ENCODE results near the gene OR2A12. TPM values are rescaled to one million over a fixed set of nuclear protein-coding genes. Genes with fewer than 3 reads are reported as not detected.
"Not testable (repeated sequence)": the region's sequence is repeated elsewhere in the genome, so short reads cannot be mapped to it uniquely, and the experiment has no call there.

Gene OR2A12
- total RNA-seq, 1 donor from 2014 or later, result not detected

DNA sequence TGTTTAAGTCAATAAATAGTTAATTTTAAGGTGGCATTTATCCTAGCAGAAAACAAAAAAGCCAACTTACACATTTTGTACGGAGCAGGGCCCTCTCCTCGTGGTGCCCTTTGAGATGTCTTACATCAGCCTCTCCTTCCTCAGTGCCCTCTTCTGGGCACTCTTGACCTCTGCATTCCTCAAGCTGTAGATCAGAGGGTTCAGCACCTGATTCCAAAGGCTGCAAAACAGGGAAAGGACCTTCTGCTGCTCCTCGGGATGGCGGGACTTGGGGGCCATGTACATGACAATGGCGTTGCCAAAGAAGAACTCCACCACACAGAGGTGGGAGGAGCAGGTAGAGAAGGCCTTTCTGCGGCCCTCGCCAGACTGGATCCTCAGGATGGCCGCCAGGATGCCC lies 32.3 kb downstream of the OR2A12 start:
- intact Hi-C loops (cut with DNase I), result no loop called here
- Histone ChIP-seq H3K4me1 (no peaks in the 10 kb centered on the region), H3K9me3 (no peaks in the 10 kb centered on the region), H3K27ac (no peak overlapping the region), H3K36me3 (no peaks in the 10 kb centered on the region), H3K27me3 (ENCODE audit: low read depth) (peaks cover 5% of the 10 kb centered on the region), H3K4me3 (no peak overlapping the region)
- TF ChIP-seq, protein P1, sequence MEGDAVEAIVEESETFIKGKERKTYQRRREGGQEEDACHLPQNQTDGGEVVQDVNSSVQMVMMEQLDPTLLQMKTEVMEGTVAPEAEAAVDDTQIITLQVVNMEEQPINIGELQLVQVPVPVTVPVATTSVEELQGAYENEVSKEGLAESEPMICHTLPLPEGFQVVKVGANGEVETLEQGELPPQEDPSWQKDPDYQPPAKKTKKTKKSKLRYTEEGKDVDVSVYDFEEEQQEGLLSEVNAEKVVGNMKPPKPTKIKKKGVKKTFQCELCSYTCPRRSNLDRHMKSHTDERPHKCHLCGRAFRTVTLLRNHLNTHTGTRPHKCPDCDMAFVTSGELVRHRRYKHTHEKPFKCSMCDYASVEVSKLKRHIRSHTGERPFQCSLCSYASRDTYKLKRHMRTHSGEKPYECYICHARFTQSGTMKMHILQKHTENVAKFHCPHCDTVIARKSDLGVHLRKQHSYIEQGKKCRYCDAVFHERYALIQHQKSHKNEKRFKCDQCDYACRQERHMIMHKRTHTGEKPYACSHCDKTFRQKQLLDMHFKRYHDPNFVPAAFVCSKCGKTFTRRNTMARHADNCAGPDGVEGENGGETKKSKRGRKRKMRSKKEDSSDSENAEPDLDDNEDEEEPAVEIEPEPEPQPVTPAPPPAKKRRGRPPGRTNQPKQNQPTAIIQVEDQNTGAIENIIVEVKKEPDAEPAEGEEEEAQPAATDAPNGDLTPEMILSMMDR (IDR thresholded peaks at IDR 0.05), result no peak
- DNase-seq (no peak), ATAC-seq (no peak)

DNA sequence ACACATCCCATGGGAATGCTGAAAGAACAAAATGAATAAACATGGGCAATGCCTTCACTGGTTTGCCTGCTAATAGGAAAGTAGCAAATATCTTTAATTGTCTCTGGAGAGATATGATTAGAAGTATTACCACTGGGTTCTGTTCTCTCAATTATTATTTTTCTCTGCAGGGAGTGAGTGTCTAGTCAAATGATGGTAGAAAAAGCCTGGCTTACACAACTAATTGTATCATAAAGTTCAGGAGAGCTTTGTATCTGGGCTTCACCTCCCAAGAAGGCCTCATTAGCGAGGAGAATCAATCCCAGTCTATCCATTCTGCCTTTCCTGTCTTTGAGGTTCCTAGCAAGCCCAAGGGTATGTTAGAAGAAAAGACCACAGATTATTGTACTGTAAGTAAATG lies 36.8 kb downstream of the OR2A12 start, which contains the start of gene OR2A14:
Gene OR2A14, plus strand, starts transcription at position 301 of the 400 bp plus-strand sequence. CDS start 5,937 bp downstream, outside the sequence.
- Histone ChIP-seq H3K27ac (no peak within 1 kb of the TSS), H3K27me3 (ENCODE audit: low read depth) (no peaks in the 10 kb centered on the region), H3K4me3 (no peak within 1 kb of the TSS), H3K9me3 (no peaks in the 10 kb centered on the region), H3K36me3 (no peaks in the 10 kb centered on the region), H3K4me1 (no peaks in the 10 kb centered on the region)
- DNase-seq (no peak), ATAC-seq (no peak)
- TF ChIP-seq, protein P1 (IDR thresholded peaks at IDR 0.05), result no peak
- intact Hi-C loops (cut with DNase I), result no loop called here

DNA sequence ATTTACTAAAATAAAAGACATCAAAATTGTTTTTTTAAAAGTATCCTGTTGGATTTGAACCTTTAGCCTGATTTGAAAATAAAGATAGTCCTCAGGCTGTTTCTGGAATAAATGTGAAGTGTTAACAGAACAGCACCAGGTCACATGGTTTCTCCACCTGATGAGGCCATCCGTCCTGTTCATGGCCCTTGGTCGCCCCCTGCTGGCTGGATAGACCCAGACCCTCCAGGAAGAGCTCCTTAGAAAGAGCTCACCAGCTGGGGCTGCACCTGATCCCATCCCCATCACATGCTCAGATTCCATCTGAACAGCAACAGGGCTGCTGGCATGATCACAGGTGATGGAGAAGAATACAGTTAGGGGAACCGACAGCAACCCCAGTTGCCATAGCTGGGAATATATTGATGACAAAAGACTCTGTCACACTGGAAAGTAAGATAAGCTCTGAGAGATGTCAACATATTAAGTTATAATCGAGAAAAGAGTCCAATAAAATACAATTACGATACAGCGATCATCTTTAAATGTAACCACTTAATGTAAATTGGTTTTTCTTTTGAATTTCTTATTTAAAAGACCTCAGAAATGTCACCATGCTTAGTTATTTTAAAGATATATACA lies 41.7 kb downstream of the OR2A12 start:
- DNase-seq, result peak; percentile 91
- Histone ChIP-seq H3K27ac (no peak overlapping the region), H3K4me3 (no peak overlapping the region), H3K27me3 (ENCODE audit: low read depth) (no peaks in the 10 kb centered on the region), H3K4me1 (no peaks in the 10 kb centered on the region), H3K9me3 (no peaks in the 10 kb centered on the region), H3K36me3 (no peaks in the 10 kb centered on the region)
- intact Hi-C loops (cut with DNase I), result no loop called here
- TF ChIP-seq, protein P1 (IDR thresholded peaks at IDR 0.05), result peak; percentile 88
- ATAC-seq, result peak; percentile 96 to 97

DNA sequence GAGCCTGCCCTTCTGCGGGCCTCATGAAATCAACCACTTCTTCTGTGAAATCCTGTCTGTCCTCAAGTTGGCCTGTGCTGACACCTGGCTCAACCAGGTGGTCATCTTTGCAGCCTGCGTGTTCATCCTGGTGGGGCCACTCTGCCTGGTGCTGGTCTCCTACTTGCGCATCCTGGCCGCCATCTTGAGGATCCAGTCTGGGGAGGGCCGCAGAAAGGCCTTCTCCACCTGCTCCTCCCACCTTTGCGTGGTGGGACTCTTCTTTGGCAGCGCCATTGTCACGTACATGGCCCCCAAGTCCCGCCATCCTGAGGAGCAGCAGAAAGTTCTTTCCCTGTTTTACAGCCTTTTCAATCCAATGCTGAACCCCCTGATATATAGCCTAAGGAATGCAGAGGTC lies 43.5 kb downstream of the OR2A12 start:
- H3K27ac ChIP-seq; H3K36me3 ChIP-seq; ATAC-seq; H3K9me3 ChIP-seq; H3K4me1 ChIP-seq; DNase-seq; H3K4me3 ChIP-seq; H3K27me3 ChIP-seq (ENCODE audit: low read depth); intact Hi-C loops (cut with DNase I): not testable (repeated sequence)

DNA sequence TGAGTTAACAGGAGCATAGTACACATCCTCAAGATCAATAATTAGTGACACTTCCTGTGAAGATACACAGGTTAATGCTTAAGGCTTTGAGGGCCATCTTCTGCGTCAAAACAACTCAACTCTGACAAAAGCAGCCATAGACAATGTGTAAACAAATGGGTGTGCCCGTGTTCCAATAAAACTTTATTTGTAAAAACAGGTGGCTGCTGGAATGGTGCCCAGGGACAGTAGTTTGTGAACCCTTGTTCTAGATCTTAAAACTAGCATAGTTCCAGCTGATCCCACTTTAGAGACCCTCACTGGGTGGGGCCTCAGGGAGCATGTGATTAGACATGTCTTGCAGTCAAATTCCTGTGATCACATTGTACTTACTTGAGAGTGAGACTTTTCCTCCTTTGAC lies 44.7 kb downstream of the OR2A12 start:
- DNase-seq, result no peak
- Histone ChIP-seq H3K27me3 (ENCODE audit: low read depth) (no peaks in the 10 kb centered on the region), H3K27ac (no peak overlapping the region), H3K9me3 (no peaks in the 10 kb centered on the region), H3K4me3 (no peak overlapping the region), H3K36me3 (no peaks in the 10 kb centered on the region), H3K4me1 (no peaks in the 10 kb centered on the region)
- ATAC-seq, result no peak
- intact Hi-C loops (cut with DNase I), result no loop called here
- TF ChIP-seq, protein P1 (IDR thresholded peaks at IDR 0.05), result no peak

DNA sequence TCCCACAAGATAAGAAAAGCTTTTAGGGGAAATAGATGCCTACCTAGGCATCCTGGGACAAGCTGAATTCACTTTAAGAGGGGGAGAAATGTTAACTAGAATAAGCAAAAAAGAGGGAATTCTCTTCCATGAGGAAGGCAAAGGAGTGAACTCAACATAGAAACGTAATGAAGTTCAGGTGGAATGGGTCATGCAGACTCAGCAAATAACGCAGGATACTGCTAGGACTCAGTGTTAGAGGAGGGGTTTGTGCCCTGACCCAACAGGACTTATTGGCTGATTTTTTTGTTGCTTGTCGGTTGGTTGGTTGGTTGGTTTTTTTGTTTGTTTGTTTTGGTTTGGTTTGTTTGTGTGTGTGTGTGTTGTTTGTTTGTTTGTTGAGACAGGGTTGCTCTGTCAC lies 46.2 kb downstream of the OR2A12 start:
- H3K27me3 ChIP-seq (ENCODE audit: low read depth), result no peaks in the 10 kb centered on the region
- DNase-seq (no peak), ATAC-seq (no peak)
- no peak overlapping the region for H3K27ac ChIP-seq
- H3K36me3 ChIP-seq, result no peaks in the 10 kb centered on the region
- TF ChIP-seq, protein P1 (IDR thresholded peaks at IDR 0.05), result no peak
- no peaks in the 10 kb centered on the region for H3K4me1 ChIP-seq
- intact Hi-C loops (cut with DNase I), result no loop called here
- no peak overlapping the region for H3K4me3 ChIP-seq
- H3K9me3 ChIP-seq, result no peaks in the 10 kb centered on the region
